H9 (cell line): ENCODE results near the gene PCDHGC5. TPM values are rescaled to one million over a fixed set of nuclear protein-coding genes. Genes with fewer than 3 reads are reported as not detected.

Experiments used
- DNase-seq: peaks from one replicate; pipeline ENCODE4 v3.0.0-alpha.2; 2017
- H2AFZ ChIP-seq: one replicate; pipeline ENCODE4 v1.6.1; 2013; ENCODE audit warnings: mild to moderate bottlenecking, low read length, control low read depth, moderate library complexity
- H2AK5ac ChIP-seq: 2 replicates; pipeline ENCODE4 v1.6.1; 2013; ENCODE audit warnings: low read length, control low read depth, mixed read lengths; ENCODE audit not compliant: insufficient read length
- H2BK120ac ChIP-seq: one replicate; pipeline ENCODE4 v1.6.1; 2013; ENCODE audit warnings: low read depth, mild to moderate bottlenecking, low read length, control low read depth, inconsistent platforms; ENCODE audit not compliant: poor library complexity, severe bottlenecking
- H2BK12ac ChIP-seq: 2 replicates; pipeline ENCODE4 v1.6.1; 2013; ENCODE audit warnings: low read length, control low read depth, mixed read lengths, low read depth; ENCODE audit not compliant: insufficient read length
- H2BK15ac ChIP-seq: 2 replicates; pipeline ENCODE4 v1.6.1; 2013; ENCODE audit warnings: low read depth, low read length, control low read depth
- H2BK20ac ChIP-seq: one replicate; pipeline ENCODE4 v1.6.1; 2013; ENCODE audit warnings: low read depth, mild to moderate bottlenecking, low read length, control low read depth, inconsistent platforms; ENCODE audit not compliant: poor library complexity, severe bottlenecking
- H2BK5ac ChIP-seq: 2 replicates; pipeline ENCODE4 v1.6.1; 2013; ENCODE audit warnings: low read length, control low read depth, mixed read lengths; ENCODE audit not compliant: insufficient read length
- H3K14ac ChIP-seq: 2 replicates; pipeline ENCODE4 v1.6.1; 2013; ENCODE audit warnings: low read length, control low read depth; ENCODE audit not compliant: insufficient read depth
- H3K18ac ChIP-seq: 2 replicates; pipeline ENCODE4 v1.6.1; 2013; ENCODE audit warnings: low read depth, mild to moderate bottlenecking, mixed read lengths, low read length, control low read depth; ENCODE audit not compliant: insufficient read length
- H3K23ac ChIP-seq: 2 replicates; pipeline ENCODE4 v1.6.1; 2013; ENCODE audit warnings: low read length, control low read depth, mixed read lengths, low read depth; ENCODE audit not compliant: insufficient read length
- H3K23me2 ChIP-seq: 2 replicates; pipeline ENCODE4 v1.6.1; 2013; ENCODE audit warnings: low read depth, mild to moderate bottlenecking, mixed read lengths, low read length, control low read depth; ENCODE audit not compliant: insufficient read length, poor library complexity, severe bottlenecking
- H3K27ac ChIP-seq: 2 replicates; pipeline ENCODE4 v1.5.1; 2013; ENCODE audit warnings: low read length, control low read depth, mixed read lengths, low read depth; ENCODE audit not compliant: insufficient read length
- H3K27me3 ChIP-seq: 2 replicates; pipeline ENCODE4 v1.6.1; 2013; ENCODE audit warnings: low read length, control low read depth, inconsistent platforms; ENCODE audit not compliant: insufficient read depth
- H3K4ac ChIP-seq: 2 replicates; pipeline ENCODE4 v1.6.1; 2013; ENCODE audit warnings: low read depth, mild to moderate bottlenecking, control low read depth, inconsistent platforms, low read length, moderate library complexity
- H3K4me1 ChIP-seq: 2 replicates; pipeline ENCODE4 v1.6.1; 2013; ENCODE audit warnings: low read length, control low read depth, inconsistent platforms; ENCODE audit not compliant: insufficient read depth
- H3K4me2 ChIP-seq: 2 replicates; pipeline ENCODE4 v1.6.1; 2013; ENCODE audit warnings: low read length, control low read depth, mixed read lengths; ENCODE audit not compliant: insufficient read length, insufficient read depth
- H3K56ac ChIP-seq: 2 replicates; pipeline ENCODE4 v1.6.1; 2013; ENCODE audit warnings: low read depth, mild to moderate bottlenecking, mixed read lengths, low read length, control low read depth; ENCODE audit not compliant: insufficient read length
- H3K79me1 ChIP-seq: 2 replicates; pipeline ENCODE4 v1.6.1; 2013; ENCODE audit warnings: low read depth, mild to moderate bottlenecking, moderate library complexity, low read length, control low read depth, inconsistent platforms; ENCODE audit not compliant: insufficient read depth, poor library complexity, severe bottlenecking
- H3K79me2 ChIP-seq: 2 replicates; pipeline ENCODE4 v1.6.1; 2013; ENCODE audit warnings: low read length, control low read depth, inconsistent platforms; ENCODE audit not compliant: insufficient read depth
- H3K9ac ChIP-seq: 2 replicates; pipeline ENCODE4 v1.6.1; 2013; ENCODE audit warnings: low read length, control low read depth, mixed read lengths; ENCODE audit not compliant: insufficient read length; ENCODE audit errors: extremely low read depth
- H3K9me3 ChIP-seq: one replicate; pipeline ENCODE4 v1.6.1; 2013; ENCODE audit warnings: low read depth, low read length, inconsistent platforms; ENCODE audit not compliant: control insufficient read depth
- H3T11ph ChIP-seq: one replicate; pipeline ENCODE4 v1.6.1; 2013; ENCODE audit warnings: mild to moderate bottlenecking, low read length, control low read depth, inconsistent platforms
- H4K20me1 ChIP-seq: one replicate; pipeline ENCODE4 v1.6.1; 2013; ENCODE audit not compliant: control insufficient read depth, insufficient read length, insufficient read depth
- H4K5ac ChIP-seq: 2 replicates; pipeline ENCODE4 v1.6.1; 2013; ENCODE audit warnings: low read depth, mild to moderate bottlenecking, mixed read lengths, low read length, control low read depth; ENCODE audit not compliant: insufficient read length
- H4K8ac ChIP-seq: replicated peaks from 2 replicates; pipeline ENCODE4 v1.6.1; 2013; ENCODE audit warnings: low read length, control low read depth, mixed read lengths, low read depth; ENCODE audit not compliant: insufficient read length
- H4K91ac ChIP-seq: 2 replicates; pipeline ENCODE4 v1.6.1; 2013; ENCODE audit warnings: low read depth, mild to moderate bottlenecking, moderate library complexity, mixed read lengths, low read length, control low read depth; ENCODE audit not compliant: insufficient read length
- H3K27ac Mint-ChIP-seq, 3 experiments: 2 replicates in 2 of 3; 3 replicates in 1 of 3; pipeline ENCODE4 v1.8.0; 2020 to 2021; ENCODE audit warnings: mixed read lengths in 3 of 3, mild to moderate bottlenecking in 1 of 3, moderate library complexity in 1 of 3
- H3K27me3 Mint-ChIP-seq: 2 replicates; pipeline ENCODE4 v1.8.0; 2021; ENCODE audit warnings: low read depth, mild to moderate bottlenecking, moderate library complexity, mixed read lengths
- H3K36me3 Mint-ChIP-seq, 3 experiments: 2 replicates in 2 of 3; 3 replicates in 1 of 3; pipeline ENCODE4 v1.8.0; 2020 to 2021; ENCODE audit warnings: low read depth in 3 of 3, mixed read lengths in 3 of 3; ENCODE audit not compliant: insufficient read depth in 1 of 3
- H3K4me1 Mint-ChIP-seq, 2 experiments: 2 replicates each; pipeline ENCODE4 v1.8.0; 2020; ENCODE audit warnings: mixed read lengths in 2 of 2
- H3K4me3 Mint-ChIP-seq, 2 experiments: 2 replicates in 1 of 2; 3 replicates in 1 of 2; pipeline ENCODE4 v1.8.0; 2020 to 2021; ENCODE audit warnings: mild to moderate bottlenecking in 2 of 2, mixed read lengths in 2 of 2, moderate library complexity in 1 of 2
- H3K9me3 Mint-ChIP-seq, 2 experiments: 2 replicates in 1 of 2; 3 replicates in 1 of 2; pipeline ENCODE4 v1.8.0; 2020; ENCODE audit warnings: mild to moderate bottlenecking in 2 of 2, mixed read lengths in 2 of 2, moderate library complexity in 1 of 2
- WGBS: extraction: QIAGEN DNeasy Blood & Tissue Kit; methylation state at CpG from one replicate; pipeline ENCODE4 v1.1.7; 2013; ENCODE audit warnings: missing lambda C conversion rate, low lambda C conversion rate, mixed read lengths; ENCODE audit not compliant: insufficient read length; ENCODE audit errors: extremely low coverage; 5-methylcytosine and 5-hydroxymethylcytosine counted together
- total RNA-seq: library from RNA; stranded (reverse); gene quantifications from 2 replicates; pipeline ENCODE4 v1.2.1, GENCODE V29; 2021
- TF ChIP-seq, protein P1 (sequence below): fragments of 200-600 bp; sonication (generic); conservative IDR thresholded peaks from 3 replicates; pipeline ENCODE4 v1.8.0; 2021; ENCODE audit warnings: antibody characterized with exemption, mild to moderate bottlenecking

Gene PCDHGC5
- total RNA-seq, 1 experiment from 2014 or later, result 0.66 TPM

- Histone ChIP-seq H3K9me3 (peaks cover 5% of the 10 kb centered on the region), H3K9ac (peak overlapping the region; percentile 42), H2BK120ac (no peak overlapping the region), H3T11ph (no peak overlapping the region), H3K4ac (no peak overlapping the region), H3K79me1 (no peaks in the 10 kb centered on the region), H3K4me2 (peak overlapping the region; percentile 95), H3K23ac (no peak overlapping the region), H2AFZ (no peak overlapping the region), H3K18ac (no peak overlapping the region), H2BK20ac (no peak overlapping the region), H3K56ac (no peak overlapping the region), H4K8ac (no peak overlapping the region), H3K14ac (peak overlapping the region; percentile 54; the same call in 1 of the 2 replicates), H2BK12ac (no peak overlapping the region), H3K79me2 (no peaks in the 10 kb centered on the region), H3K4me1 (0 out of 2 replicates have a peak, but pooled peaks cover 2% of the 10 kb centered on the region), H2AK5ac (no peak overlapping the region), H4K20me1 (no peaks in the 10 kb centered on the region), H4K5ac (no peak overlapping the region), H3K27ac (no peak overlapping the region), H2BK15ac (no peak overlapping the region), H2BK5ac (no peak overlapping the region), H3K27me3 (peaks cover 15% of the 10 kb centered on the region), H4K91ac (no peak overlapping the region), H3K23me2 (peaks cover 17% of the 10 kb centered on the region)
- DNase-seq, result peak; percentile 59
- no CpG with 5 or more reads among the region's 58 CpGs for WGBS
- Mint-ChIP-seq H3K9me3 (peaks cover 0 to 23% of the 10 kb centered on the region in 2 experiments; a peak in 4 of 5 replicates), H3K4me3 (peak overlapping the region; percentile 92 to 97), H3K27ac (peak overlapping the region; percentile 60 to 95 (median 81); a peak in 5 of 7 replicates), H3K36me3 (peaks cover 0 to 21% (median 8%) of the 10 kb centered on the region in 3 experiments; a peak in 4 of 7 replicates), H3K4me1 (peaks cover 23 to 30% of the 10 kb centered on the region in 2 experiments), H3K27me3 (peaks cover 33% of the 10 kb centered on the region)
- TF ChIP-seq, protein P1, sequence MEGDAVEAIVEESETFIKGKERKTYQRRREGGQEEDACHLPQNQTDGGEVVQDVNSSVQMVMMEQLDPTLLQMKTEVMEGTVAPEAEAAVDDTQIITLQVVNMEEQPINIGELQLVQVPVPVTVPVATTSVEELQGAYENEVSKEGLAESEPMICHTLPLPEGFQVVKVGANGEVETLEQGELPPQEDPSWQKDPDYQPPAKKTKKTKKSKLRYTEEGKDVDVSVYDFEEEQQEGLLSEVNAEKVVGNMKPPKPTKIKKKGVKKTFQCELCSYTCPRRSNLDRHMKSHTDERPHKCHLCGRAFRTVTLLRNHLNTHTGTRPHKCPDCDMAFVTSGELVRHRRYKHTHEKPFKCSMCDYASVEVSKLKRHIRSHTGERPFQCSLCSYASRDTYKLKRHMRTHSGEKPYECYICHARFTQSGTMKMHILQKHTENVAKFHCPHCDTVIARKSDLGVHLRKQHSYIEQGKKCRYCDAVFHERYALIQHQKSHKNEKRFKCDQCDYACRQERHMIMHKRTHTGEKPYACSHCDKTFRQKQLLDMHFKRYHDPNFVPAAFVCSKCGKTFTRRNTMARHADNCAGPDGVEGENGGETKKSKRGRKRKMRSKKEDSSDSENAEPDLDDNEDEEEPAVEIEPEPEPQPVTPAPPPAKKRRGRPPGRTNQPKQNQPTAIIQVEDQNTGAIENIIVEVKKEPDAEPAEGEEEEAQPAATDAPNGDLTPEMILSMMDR, result no peak
These were observed 12.6 kb upstream of the PCDHGC5 start for GRCh38 chr5:141476132-141476911.
